Measurements from ENCODE around the gene KATNAL2. TPM values are rescaled to one million over a fixed set of nuclear protein-coding genes. Genes with fewer than 3 reads are reported as not detected.
A peak's percentile ranks its signal among the peaks of the same experiment; 100 is the strongest.

The KATNAL2 gene, protein sequence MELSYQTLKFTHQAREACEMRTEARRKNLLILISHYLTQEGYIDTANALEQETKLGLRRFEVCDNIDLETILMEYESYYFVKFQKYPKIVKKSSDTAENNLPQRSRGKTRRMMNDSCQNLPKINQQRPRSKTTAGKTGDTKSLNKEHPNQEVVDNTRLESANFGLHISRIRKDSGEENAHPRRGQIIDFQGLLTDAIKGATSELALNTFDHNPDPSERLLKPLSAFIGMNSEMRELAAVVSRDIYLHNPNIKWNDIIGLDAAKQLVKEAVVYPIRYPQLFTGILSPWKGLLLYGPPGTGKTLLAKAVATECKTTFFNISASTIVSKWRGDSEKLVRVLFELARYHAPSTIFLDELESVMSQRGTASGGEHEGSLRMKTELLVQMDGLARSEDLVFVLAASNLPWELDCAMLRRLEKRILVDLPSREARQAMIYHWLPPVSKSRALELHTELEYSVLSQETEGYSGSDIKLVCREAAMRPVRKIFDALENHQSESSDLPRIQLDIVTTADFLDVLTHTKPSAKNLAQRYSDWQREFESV
- total RNA-seq: 5.4 TPM
- long read RNA-seq, partial matches to known transcripts: 2 of 8 reads
- long read RNA-seq, other reads (novel, unspliced or antisense): 6 of 8 reads

DNA sequence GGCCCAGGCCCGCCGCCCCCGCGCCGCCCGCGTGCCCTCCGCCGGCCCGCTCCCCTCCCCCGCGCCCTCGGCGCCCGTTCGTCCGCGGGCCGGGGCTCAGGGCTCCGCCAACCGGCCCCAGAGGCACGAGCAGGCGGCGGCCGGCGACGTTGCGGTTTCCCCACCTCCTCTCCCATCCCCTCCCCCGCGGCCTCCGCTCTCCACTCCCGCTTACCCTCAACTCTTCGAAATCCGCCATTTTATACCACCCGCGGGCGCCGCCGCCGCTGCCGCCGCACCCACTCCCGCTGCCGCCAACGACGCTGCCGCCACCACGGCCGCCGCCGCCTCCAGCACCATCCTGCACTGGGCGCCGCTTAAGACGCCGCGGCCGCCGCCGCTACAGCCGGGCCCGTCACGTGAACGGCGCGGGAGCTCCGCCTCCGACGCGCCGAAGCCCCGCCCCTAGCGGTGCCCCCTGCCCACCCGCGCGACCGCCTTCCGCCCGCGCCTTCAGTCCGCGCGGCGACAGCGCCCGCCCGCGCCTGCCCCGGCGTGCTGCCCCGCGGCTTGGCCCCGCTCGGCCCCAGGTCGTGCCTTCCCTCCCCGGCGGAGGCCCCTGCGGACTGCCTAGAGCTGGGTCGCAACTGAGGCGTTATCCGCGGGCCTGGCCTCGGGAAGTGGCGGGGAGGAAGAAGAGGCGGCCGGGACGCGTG lies at the start of gene KATNAL2, which contains the start of gene PIAS2:
TSS of gene KATNAL2 (plus strand) at position 495 of the 695 bp plus-strand sequence. CDS start 29,271 bp downstream, outside the sequence.
TSS of gene PIAS2 (minus strand) at position 400 of the 695 bp plus-strand sequence. CDS start at position 238, 162 bp downstream.
- H3K4me1 ChIP-seq: peaks cover 40% of the 10 kb centered on the region
- H3K27me3 ChIP-seq (ENCODE audit: low read depth): no peaks in the 10 kb centered on the region
- intact Hi-C loops (cut with micrococcal nuclease): no loop called here
- H3K9me3 ChIP-seq (replicated peaks): no peaks in the 10 kb centered on the region
- TF ChIP-seq CTCF (IDR thresholded peaks at IDR 0.05; ENCODE audit: borderline replicate concordance): no peak
- DNase-seq: peak; percentile 80
- H3K27ac ChIP-seq (replicated peaks): peak within 1 kb of the TSS; percentile 92
- H3K36me3 ChIP-seq: no peaks in the 10 kb centered on the region
- H3K4me3 ChIP-seq: peak within 1 kb of the TSS; percentile 81

DNA sequence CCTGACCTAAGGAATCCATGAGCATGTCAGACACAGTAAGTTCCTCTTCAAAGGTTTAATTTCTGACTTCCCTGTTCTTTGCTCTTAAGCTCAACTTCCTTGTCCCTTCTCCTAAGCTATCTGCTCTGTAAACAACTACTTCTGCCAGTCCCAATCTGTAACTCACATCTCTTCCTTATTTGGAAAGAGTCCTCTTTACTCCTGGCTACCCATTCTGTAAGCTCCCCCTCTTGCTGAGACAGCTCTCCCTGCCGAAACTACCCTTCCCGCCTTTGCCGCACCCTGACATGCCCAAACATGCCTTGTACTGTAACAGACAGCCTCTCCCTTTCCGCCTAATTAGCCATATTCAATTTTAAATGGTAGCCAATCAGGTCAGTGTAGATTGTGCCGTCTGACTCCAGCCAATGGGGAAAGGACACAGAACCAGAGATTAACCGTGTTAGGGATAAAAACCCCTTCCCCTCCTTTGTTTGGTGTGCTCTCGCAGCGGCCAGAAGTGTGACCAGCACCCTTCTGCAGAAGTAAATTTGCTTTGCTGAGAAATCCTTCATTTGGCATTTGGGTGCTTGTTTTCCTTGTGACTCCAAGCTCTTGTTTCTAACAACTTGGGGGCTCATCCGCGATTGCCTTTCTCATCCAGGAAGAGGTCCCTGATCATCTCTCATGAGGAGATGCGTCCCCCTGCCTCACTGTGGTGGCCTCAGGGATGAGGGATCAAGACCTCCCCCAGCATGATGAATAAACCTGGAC lies 49.1 kb upstream of the KATNAL2 start:
- TF ChIP-seq CTCF (IDR thresholded peaks at IDR 0.05; ENCODE audit: borderline replicate concordance): no peak
- Histone ChIP-seq H3K27me3 (ENCODE audit: low read depth) (no peaks in the 10 kb centered on the region), H3K27ac (replicated peaks) (no peak overlapping the region), H3K9me3 (replicated peaks) (peaks cover 25% of the 10 kb centered on the region), H3K4me3 (no peak overlapping the region), H3K4me1 (peaks cover 8% of the 10 kb centered on the region), H3K36me3 (peaks cover 26% of the 10 kb centered on the region)
- intact Hi-C loops (cut with micrococcal nuclease): no loop called here
- no peak for DNase-seq

DNA sequence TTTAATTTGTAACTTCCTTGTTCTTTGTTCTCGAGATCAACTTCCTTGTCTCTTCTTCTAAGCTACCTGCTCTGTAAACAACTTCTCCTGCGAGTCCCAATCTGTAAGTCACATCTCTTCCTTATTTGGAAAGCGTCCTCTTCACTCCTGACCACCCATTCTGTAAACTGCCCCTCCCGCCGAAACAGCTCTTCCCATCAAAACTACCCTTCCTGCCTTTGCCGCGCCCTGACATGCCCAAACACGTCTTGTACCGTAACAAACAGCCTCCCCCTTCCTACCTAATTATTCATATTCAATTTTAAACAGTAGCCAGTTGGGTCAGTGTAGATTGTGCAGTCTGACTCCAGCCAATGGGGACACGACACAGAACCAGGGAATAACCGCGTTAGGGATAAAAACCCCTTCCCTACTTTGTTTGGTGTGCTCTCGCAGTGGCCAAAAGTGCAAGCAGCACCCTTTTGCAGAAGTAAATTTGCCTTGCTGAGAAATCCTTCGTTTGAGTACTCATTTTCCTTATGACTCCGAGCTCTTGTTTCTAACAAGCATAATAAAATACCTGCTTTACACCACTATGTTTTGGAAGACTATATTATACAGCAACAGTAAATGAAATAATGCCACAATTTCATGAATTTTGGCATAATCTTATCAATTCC lies 39.9 kb upstream of the KATNAL2 start:
- intact Hi-C loops (cut with micrococcal nuclease): no loop called here
- H3K9me3 ChIP-seq (replicated peaks): peaks cover 11% of the 10 kb centered on the region
- H3K36me3 ChIP-seq: peaks cover 37% of the 10 kb centered on the region
- no peak overlapping the region for H3K4me3 ChIP-seq
- no peak overlapping the region for H3K27ac ChIP-seq (replicated peaks)
- TF ChIP-seq CTCF (IDR thresholded peaks at IDR 0.05; ENCODE audit: borderline replicate concordance): no peak
- no peak for DNase-seq
- no peaks in the 10 kb centered on the region for H3K27me3 ChIP-seq (ENCODE audit: low read depth)
- no peaks in the 10 kb centered on the region for H3K4me1 ChIP-seq

DNA sequence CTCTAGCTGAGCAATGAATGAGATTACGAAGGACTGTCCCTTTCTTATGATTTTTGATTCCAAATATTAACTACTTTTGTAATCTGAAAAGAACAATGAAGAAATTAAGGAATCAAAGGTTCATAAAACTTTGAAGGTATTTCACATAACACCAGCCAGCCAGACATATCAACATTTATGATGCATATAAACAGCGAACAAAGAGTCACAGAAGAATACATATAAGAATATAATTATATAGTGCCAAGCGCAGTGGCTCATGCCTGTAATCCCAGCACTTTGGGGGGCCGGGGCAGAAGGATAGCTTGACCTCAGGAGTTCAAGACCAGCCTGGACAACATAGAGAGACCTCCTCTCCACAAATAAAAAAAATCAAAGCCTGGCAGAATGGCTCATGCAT lies 34.2 kb upstream of the KATNAL2 start:
- Histone ChIP-seq H3K27ac (replicated peaks) (no peak overlapping the region), H3K36me3 (peaks cover 23% of the 10 kb centered on the region), H3K27me3 (ENCODE audit: low read depth) (no peaks in the 10 kb centered on the region), H3K4me1 (no peaks in the 10 kb centered on the region), H3K9me3 (replicated peaks) (peaks cover 13% of the 10 kb centered on the region), H3K4me3 (no peak overlapping the region)
- no peak for TF ChIP-seq CTCF (IDR thresholded peaks at IDR 0.05; ENCODE audit: borderline replicate concordance)
- intact Hi-C loops (cut with micrococcal nuclease): no loop called here
- no peak for DNase-seq

Data from left ventricle myocardium inferior (tissue), 1 donor.